CD4-positive, alpha-beta T cell treated with Interleukin-2 at 100 ng/mL for 4 hours (primary cell): ENCODE results near the gene TFRC.
"Not testable (repeated sequence)": the region's sequence is repeated elsewhere in the genome, so short reads cannot be mapped to it uniquely, and the experiment has no call there.

Experiments
- DNase-seq: peaks from one replicate; pipeline ENCODE4 v3.0.0-alpha.2; 2020; ENCODE audit warnings: low spot score

TFRC gene

DNA sequence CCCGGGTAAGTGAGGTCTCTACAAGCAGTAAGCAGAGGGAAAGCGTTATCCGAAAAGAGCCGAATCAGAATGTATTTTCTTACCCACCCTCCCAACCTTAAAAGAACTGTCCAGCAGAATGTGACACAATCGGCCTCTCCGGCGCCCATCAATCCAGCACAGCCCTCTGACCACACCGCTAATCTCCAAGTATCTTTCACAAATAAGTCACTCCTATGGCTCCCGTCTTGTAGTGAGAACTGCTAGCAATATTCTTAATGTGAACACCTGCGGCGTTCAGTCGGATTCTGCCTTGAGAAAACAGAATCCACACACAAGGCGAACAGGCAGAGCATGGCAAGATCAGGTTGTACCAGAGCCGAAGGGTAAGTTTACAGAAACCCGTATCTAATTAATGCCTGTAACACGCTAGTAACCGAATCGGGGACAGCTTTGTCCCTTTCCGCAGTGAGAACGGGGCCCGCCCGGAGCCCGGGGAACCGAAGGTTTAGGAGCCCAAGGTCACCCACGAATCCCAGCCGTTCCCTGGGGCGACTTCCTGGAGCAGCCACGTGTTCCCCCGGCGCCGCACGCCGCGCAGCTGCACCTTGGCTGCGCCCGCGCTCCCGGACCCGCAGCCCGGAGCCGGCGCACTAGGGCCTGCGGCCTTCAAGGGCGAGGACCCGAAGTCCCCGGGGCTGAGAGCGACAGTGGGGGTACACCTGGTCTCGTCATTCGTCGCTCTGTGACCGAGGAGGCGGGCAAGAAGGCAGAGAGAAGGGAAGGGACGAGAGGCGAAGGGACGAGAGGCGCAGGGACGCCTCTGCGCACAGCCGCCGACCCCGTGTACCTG lies 672 bp downstream of the TFRC start:
- DNase-seq: peak; percentile 40

DNA sequence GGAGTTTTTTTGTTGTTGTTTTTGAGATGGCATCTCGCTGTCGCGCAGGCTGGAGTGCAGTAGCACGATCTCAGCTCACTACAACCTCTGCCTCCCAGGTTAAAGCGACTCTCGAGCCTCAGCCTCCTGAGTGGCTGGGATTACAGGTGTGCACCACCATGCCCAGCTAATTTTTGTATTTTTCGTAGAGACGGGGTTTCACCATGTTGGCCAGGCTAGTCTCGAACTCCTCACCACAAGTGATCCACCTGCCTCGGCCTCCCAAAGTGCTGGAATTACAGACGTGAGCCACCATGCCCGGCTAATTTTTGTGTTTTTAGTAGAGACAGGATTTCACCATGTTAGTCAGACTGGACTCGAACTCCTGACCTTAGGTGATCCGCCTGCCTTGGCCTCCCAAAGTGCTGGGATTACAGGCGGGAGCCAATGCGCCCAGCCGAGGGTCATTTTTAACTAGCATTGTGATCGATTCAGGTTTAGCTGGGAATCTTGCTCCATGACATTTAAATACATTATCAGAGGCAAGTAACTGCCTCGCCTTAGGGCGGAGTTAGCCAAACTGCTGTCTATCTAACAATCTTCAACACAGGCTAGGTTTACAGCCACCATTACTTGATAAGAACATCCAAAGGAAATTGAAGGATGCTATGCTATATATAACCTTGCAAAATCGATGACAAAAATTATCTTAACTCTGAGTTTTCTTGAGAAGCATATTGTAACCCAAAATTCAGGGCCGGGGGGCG lies 1.6 kb downstream of the TFRC start:
- DNase-seq: not testable (repeated sequence)

DNA sequence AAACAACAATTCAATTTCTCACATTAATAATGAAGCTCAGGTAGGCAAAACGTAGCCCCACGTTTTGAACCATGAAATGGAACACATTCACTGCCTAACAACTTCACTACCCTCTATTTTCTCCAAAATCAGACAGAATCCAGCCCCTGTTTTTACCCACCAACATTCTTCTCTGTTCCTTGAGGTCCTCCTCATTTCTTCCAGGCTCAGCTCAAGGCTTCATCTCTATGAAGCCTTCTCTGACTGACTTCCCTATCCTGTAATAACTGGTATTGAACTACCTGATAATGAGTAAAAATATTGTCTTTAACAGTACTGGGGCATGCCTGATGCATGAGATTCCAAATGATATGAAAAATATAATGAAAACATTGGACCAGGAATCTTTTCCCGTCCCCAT lies 2.2 kb downstream of the TFRC start:
- DNase-seq: no peak

DNA sequence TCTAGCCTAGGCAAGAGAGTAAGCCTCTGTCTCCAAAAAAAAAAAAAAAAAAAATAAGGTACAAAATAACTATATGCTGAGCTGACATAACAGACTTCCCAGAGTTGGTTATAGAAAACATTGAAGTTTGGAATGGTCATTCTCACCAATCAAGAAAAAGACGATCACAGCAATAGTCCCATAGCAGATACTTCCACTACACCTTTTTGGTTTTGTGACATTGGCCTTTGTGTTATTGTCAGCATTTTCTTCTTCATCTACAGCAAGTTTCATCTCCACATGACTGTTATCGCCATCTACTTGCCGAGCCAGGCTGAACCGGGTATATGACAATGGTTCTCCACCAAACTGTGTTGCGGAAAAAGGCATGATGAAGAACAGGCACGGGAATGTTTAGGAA lies 6.9 kb downstream of the TFRC start:
- DNase-seq: no peak

DNA sequence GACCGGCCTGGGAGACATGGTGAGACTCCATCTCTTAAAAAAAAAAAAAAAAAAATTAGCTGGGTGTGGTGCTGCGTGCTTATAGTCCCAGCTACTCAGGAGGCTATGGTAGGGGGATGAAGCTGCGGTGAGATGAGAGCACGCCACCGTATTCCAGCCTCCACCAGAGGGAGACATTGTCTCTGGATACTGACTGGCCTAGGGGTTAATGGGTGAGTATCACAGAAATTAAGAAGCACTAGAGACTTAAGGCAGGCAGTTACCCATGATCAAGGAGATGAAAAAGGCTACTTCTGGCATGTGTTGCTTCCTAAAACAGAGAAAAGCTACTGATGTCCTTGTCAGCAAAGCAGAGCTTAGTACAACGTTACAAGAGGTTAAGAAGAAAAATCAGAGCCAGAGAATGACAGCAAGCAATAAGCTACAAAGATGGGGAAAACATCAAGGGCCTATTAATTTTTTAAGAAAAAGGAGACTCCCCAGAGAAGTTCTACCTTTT lies 8.6 kb downstream of the TFRC start:
- peak; percentile 85 for DNase-seq

DNA sequence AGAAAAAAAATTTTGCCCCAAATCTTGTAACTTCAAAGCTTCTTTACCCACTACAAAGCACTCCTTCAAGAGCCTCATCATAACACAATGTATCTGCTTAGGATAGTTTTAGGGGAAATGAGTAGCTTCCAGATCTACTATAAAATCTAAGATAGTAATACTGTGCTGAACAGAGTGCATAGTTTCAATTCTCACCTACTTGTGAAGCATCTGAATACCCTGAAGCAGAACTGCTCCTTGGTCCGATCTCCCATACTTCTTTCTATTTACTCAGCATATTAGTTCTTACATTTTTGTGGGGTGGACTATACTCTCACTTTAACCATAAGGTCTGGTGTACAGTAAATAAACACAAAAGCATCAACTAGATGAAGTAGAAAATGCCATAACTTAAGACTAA lies 9.6 kb downstream of the TFRC start:
- DNase-seq: no peak

DNA sequence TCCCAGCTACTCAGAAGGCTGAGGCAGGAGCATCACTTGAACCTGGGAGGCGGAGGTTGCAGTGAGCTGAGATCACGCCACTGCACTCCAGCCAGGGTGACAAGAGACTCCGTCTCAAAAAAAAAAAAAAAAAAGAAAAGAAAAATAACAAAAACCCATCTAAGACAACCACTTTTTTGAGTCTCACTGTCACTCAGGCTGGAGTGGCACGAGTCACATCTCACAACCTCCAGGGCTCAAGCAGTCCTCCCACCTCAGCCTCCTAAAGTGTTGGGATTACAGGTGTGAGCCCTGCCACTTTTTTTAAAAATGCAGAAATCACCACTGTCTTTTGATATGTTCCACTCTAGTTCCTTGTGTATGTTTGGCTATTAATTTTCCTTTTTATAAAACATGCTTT lies 13.1 kb downstream of the TFRC start:
- DNase-seq: not testable (repeated sequence)

DNA sequence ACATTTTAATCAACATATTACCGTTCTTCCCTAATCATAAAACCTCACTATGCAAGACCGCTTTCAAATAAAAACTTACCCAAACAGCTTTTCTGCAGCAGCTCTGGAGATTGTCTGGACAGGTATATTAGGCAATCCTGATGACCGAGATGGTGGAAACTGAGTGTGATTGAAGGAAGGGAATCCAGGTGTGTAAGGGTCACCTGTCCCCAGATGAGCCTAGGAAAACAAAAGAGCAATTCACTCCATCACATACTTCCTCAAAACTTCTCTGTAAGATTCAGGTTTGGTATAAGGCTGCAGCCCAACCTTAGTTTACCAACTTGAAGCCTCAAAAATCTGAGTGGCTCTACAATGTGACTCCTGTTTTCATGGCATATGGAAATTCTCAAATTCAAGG lies 14.5 kb downstream of the TFRC start:
- DNase-seq: no peak

DNA sequence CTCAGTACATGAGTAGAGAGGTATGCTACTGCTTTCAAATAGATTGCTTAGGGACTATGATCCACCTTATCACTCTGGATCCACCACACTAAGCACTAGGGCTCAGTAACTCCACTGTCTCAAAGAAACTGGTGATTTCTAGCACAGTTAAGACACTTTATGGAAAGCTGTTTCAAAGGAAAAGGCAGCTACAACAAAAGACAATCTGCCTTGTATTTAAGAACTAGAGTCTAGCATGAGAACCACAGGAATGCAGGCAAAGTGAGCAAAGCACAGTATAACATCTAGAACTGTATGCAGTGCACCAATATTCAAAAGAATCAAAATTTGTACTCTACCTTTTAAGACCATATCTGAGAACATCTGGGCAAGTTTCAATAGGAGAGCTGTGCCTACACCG lies 17.9 kb downstream of the TFRC start:
- DNase-seq: no peak

DNA sequence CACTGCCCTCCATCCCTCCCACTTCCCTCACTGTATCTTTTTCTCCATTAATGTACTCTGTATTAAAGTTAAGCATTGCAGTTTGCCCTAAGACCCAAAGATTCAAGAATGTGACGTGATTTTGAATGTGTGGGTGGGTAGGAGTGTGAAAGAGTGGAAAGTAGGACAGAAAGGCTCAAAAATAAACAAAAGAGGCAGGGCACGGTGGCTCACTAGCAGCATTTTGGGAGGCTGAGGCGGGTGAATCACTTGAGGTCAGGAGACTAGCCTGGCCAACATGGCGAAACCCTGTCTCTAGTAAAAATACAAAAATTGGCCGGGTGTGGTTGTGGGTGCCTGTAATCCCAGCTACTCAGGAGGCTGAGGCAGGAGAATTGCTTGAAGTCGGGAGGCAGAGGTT lies 18.4 kb downstream of the TFRC start:
- no peak for DNase-seq

DNA sequence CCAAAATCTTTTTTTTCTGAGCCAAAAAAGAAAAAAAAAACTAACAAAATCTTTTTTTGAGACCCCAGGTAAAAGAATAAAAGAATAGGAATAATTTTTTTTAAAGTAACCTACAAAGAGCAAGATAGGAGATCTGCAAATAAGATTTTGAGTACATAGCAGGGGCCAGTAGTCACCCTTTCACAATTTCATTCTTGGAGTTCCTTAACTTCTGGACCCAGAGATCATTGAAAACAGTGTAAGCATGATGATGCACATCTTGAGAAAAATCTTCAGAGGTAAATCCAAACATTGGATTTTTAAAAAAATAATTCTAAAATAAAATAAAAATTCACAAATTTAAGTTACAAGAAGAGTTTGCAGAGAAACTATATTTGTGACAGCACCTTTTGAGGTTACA lies 18.8 kb downstream of the TFRC start:
- no peak for DNase-seq

DNA sequence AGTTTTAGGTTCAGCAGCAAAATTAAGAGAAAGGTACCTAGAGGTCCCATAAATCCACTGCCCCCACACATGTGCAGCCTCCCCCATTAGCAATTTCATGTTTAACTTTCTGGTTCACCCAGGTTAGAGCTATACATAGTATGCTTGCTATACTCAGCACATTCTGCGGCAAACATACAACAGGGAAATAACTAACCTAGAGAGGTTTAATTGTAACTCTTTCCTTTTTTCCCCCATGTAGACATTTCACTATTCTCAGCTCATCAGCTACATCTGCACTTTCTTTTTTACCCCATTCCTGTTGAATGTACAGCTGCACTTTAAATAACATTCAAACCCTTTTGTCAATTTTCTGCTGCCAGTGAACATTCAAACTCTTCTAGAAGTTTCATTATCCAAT lies 21.1 kb downstream of the TFRC start:
- no peak for DNase-seq

DNA sequence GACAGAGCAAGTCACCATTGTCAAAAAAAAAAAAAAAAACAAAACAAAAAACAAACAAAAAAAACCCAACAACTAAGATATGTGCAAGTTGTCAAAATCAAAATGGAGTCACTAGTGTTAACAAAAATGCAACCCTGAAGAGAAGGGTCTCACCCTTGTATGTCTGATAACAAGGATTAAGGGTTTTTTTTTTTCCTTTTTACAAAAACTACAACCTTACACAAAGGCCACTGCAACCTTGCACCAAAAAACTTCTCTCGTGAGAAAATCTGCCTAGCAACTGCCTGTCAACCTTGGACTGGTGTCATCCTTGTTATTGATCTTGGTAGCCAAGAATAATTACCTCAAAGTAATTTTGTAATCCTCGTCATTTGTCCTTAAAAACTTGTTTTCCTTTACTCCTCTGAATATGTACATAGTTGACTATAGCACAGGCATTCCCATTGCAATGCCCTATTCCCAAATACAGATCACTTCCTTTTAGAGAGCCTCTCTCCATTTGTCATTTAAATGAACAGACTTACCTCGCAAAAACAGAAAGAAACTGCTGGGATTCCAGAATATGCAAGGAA lies 24.0 kb downstream of the TFRC start:
- DNase-seq: no peak

DNA sequence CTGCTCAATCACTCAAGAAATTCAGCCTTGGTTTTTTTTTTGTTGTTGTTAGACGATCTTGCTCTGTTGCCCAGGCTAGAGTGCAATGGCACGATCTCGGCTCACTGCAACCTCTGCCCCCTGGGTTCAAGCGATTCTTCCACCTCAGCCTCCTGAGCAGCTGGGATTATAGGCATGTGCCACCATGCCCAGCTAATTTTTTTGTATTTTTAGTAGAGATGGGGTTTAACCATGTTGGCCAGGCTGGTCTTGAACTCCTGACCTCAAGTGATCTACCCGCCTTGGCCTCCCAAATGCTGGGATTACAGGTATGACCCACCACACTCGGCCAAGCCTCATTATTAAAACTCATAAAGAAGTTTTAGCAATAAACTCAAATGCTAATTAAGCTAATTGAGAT lies 25.5 kb downstream of the TFRC start:
- DNase-seq: not testable (repeated sequence)

DNA sequence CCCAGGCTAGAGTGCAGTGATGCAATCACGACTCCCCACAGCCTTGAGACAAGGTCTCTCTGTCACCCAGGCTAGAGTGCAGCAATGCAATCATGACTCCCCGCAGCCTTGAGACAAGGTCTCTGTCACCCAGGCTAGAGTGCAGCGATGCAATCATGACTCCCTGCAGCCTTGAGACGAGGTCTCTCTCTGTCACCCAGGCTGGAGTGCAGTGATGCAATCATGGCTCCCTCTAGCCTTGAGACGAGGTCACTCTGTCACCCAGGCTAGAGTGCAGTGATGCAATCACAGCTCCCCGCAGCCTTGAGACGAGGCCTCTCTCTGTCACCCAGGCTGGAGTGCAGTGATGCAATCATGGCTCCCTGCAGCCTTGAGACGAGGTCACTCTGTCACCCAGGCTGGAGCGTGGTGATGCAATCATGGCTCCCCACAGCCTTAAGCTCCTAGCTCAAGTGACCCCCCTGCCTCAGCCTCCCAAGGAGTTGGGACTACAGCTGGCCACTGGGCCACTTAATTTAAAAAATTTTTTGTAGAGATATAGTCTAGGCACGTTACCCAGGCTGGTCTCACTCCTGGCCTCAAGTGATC lies 26.1 kb downstream of the TFRC start:
- no peak for DNase-seq

DNA sequence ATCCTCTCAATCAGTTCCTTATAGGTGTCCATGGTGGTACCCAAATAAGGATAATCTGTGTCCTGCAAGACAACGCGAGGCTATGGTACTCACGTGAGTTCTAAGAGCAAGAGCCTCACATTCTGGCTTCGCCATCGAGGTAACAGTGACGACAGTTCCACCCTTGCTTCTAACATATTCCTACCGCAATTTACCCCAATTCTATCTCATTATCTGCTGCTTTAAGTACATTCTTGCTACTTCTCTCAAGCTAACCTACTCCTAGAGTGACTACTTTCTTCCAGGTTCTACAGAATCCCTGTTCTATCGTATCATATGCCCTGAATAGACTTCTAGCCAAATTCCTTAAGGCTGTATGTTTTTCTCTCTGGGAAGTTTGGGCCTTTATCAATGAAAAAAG lies 26.6 kb downstream of the TFRC start:
- DNase-seq: no peak

DNA sequence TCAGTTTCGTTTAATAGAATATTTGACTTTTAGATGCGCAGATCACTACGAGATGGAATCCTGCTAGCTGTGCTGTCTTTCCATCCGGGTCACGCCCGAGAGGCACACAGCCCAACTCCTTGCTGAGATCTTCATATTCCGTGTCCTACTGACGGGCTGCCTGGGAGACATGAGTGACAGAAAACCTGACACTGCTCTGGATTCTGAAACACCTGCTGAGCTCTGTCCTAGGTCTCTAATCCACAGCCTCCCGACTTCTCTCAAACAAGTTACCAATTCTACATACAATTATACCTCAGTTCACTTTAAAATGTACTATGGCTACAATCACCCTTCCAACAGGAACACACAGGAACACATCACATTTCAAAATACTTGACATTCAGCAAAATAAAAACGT lies 27.2 kb downstream of the TFRC start:
- no peak for DNase-seq

DNA sequence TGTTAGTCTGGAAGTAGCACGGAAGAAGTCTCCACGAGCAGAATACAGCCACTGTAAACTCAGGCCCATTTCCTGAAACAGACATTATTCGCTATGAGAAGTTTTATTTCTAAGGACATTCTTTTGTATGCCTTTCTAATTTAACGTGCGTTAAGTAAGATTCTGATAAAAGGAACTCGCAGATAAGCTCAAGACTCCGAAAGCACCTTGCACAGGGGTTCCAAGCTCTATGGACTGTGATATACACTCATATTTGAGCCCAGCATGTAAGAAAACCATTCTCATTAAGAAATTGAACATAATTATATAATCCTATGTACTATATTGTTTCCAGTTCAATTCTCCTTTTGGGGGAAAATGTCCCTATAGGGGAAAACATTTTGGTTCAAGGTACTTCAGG lies 28.4 kb downstream of the TFRC start:
- DNase-seq: no peak

DNA sequence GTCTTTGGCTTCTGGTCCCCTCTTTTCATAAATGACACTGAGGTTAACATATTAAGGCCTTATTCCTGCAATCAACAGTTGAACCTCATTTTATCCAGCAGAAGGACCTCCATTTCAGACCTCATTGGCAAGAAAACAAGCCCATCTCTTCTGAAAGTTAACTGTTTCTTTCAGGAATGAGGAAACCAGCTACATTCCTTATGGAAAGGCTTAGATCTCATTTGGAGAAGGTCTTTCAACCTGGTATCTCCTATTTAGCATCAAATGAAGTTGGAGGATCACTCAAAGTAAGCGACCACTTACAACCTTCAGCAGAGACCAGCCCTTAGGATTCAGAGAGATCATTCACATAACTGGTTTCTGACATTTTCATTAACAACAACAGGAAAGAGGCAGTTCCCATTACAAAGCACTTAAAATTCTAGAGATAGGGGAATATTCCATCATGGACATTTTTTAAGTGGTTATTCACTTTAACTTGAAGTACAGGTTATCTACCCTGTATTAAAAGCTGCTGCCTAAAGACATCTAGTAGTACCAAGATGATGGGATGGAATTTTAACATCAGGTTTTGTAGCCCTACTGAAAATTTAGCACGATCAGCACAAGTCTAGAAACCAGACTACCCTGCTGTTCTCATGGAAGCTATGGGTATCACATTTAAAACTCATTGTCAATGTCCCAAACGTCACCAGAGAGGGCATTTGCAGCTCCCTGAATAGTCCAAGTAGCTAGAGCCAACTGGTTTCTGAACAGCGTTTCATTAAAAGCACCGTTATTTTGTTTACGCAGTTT lies 30.4 kb downstream of the TFRC start:
- DNase-seq: no peak

DNA sequence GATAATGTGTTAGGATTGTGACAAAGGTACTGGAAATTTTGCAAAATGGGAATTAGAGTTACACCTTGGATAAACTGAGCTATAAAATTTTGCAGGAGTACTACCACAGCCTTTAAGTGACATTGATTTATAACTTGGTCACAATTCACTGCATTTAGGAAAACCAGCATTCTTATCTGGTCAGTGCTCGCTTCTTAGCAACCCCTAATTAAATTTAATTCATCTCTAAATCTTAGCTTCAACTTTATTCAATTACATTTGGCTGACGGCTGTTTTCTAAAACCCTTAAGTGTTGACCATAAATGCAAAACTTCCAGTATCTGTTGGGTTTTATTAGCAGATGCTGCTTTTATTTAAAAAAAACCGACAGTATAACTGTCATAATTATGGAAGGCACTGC lies 31.3 kb downstream of the TFRC start:
- no peak for DNase-seq

DNA sequence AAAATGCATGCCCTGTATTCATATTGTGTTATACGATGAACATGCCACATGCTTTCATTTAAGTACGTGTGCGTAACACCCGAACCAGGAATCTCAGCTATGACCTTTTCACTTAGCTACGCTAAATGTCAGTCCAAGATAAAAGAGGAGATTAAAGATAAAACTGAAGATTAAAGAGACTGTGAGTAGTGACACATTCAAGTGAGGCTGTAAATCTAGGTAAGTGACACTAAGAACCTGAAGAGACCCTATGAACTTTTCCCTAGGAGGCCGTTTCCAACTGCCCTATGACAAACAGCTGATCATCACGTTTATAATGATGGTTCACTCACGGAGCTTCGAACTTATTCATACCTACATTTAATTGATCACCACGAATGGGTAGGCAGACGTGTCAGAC lies 32.2 kb downstream of the TFRC start:
- DNase-seq: no peak
